Muscle of leg (tissue), 11 donors: ENCODE measurements around the gene LINGO3. TPM values are rescaled to one million over a fixed set of nuclear protein-coding genes. Genes with fewer than 3 reads are reported as not detected.
A peak's percentile ranks its signal among the peaks of the same experiment; 100 is the strongest.
"Not testable (repeated sequence)": the region's sequence is repeated elsewhere in the genome, so short reads cannot be mapped to it uniquely, and the experiment has no call there.

Experiments used
- DNase-seq: peaks from one replicate; pipeline ENCODE4 v3.0.0; 2013
- H3K27ac ChIP-seq: one replicate; pipeline ENCODE4 v1.5.1; 2013; ENCODE audit warnings: mild to moderate bottlenecking, low read length, control low read depth
- H3K27me3 ChIP-seq: one replicate; pipeline ENCODE4 v1.6.1; 2013; ENCODE audit warnings: low read length; ENCODE audit not compliant: control insufficient read depth, insufficient read depth
- H3K36me3 ChIP-seq: one replicate; pipeline ENCODE4 v1.6.1; 2013; ENCODE audit warnings: low read length; ENCODE audit not compliant: control insufficient read depth, insufficient read depth
- H3K4me1 ChIP-seq: one replicate; pipeline ENCODE4 v1.6.1; 2013; ENCODE audit warnings: low read length; ENCODE audit not compliant: control insufficient read depth, insufficient read depth
- H3K4me3 ChIP-seq: one replicate; pipeline ENCODE4 v1.5.1; 2013; ENCODE audit warnings: low read length, control low read depth
- H3K9me3 ChIP-seq: replicated peaks from 2 replicates; pipeline ENCODE4 v1.6.1; 2013; ENCODE audit warnings: low read depth, low read length; ENCODE audit not compliant: control insufficient read depth
- WGBS: methylation state at CpG from one replicate; pipeline ENCODE4 v1.1.5; 2013; ENCODE audit warnings: missing lambda C conversion rate; ENCODE audit not compliant: insufficient coverage; 5-methylcytosine and 5-hydroxymethylcytosine counted together
- polyA plus RNA-seq, 8 donors: library from polyadenylated mRNA; unstranded; fragments of 120-200 nt; gene quantifications; one replicate each; pipeline versions ENCODE4 v1.2.1 to v1.2.3, GENCODE V29; 2013; ENCODE audit warnings: inconsistent platforms in 1 of 8, low replicate concordance in 1 of 8; ENCODE audit not compliant: insufficient read length in 8 of 8, insufficient read depth in 1 of 8
- total RNA-seq: library from RNA; stranded (reverse); fragments of 120-200 nt; gene quantifications from one replicate; pipeline ENCODE4 v1.2.4, GENCODE V29; 2013

Gene LINGO3
- total and polyA plus RNA-seq, 9 donors = 0.07 to 0.15 (median 0.09) TPM; not detected in 3

DNA sequence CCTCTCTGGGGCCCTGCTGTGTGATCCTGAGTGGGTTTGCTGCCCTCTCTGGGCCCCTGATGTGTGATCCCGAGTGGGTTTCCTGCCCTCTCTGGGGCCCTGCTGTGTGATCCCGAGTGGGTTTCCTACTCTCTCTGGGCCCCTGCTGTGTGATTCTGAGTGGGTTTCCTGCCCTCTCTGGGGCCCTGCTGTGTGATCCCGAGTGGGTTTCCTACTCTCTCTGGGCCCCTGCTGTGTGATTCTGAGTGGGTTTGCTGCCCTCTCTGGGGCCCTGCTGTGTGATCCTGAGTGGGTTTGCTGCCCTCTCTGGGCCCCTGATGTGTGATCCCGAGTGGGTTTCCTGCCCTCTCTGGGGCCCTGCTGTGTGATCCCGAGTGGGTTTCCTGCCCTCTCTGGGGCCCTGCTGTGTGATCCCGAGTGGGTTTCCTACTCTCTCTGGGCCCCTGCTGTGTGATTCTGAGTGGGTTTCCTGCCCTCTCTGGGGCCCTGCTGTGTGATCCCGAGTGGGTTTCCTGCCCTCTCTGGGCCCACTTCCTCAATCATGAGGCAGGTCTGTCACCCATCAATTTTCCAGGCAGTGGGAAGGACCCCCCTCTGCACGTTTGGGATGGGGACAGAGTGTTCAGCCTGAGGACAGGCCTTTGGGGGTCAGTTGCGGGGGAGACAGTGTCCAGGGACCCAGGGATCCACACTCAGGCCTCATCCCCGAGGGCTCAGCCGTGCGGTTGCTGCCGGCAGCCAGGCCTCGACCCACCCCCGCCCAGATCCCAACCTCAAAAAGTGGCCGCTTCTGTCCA lies 26.5 kb downstream of the LINGO3 start:
- H3K4me1 ChIP-seq = peaks cover 11% of the 10 kb centered on the region
- WGBS = 0% methylated on average over 1 of the region's 16 CpGs
- not testable (repeated sequence) for H3K27ac ChIP-seq, DNase-seq, H3K36me3 ChIP-seq, H3K9me3 ChIP-seq
- peaks cover 30% of the 10 kb centered on the region for H3K27me3 ChIP-seq
- peak overlapping the region; percentile 14 for H3K4me3 ChIP-seq

- no peak overlapping the region for H3K4me3 ChIP-seq
- H3K27me3 ChIP-seq = peaks cover 24% of the 10 kb centered on the region
- H3K4me1 ChIP-seq = peaks cover 18% of the 10 kb centered on the region
- DNase-seq = no peak
- no peaks in the 10 kb centered on the region for H3K36me3 ChIP-seq
- H3K27ac ChIP-seq = no peak overlapping the region
- 57% methylated on average over 22 of the region's 26 CpGs for WGBS
- H3K9me3 ChIP-seq = no peaks in the 10 kb centered on the region
Measured at GRCh38 chr19:2280633-2281264, 27.2 kb downstream of the LINGO3 start.

DNA sequence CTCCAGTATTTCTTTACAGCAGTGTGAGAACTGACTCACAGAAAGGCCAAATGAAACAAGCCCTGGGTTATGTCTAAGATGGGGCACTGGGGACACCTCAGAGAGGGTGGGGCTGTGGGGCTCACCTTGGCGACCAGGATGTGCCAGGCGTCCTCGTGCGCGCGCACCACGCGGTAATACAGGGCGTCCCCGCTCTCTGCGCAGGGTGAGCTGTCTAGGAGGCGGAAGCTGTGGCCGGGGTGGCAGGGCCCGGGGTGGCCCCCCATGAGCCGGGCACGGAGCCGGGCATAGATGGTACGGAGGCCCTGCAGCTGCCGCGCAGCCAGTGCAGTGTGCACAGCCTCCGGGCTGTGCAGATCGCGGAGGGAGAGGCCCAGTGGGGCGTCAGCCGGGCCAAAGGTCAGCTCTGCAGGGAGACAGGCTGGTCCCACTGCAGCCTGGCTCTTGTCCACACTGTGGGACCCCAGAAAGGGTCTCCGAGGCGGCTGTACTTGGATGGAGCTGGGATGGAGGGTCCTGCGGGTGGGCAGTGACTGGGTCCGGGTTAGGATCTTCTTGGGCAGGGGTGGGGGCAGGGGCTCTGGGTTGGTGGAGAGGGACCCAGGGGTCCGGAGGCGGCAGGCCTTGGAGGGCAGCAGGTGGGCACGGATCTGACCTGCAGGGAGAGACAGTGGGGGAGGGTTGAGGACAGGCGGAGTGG lies 29.3 kb downstream of the LINGO3 start:
- H3K27ac ChIP-seq = no peak overlapping the region
- H3K4me3 ChIP-seq = no peak overlapping the region
- H3K9me3 ChIP-seq = no peaks in the 10 kb centered on the region
- WGBS = 82% methylated on average over 28 of the region's 33 CpGs
- peaks cover 5% of the 10 kb centered on the region for H3K36me3 ChIP-seq
- peaks cover 35% of the 10 kb centered on the region for H3K4me1 ChIP-seq
- no peak for DNase-seq
- peaks cover 20% of the 10 kb centered on the region for H3K27me3 ChIP-seq

DNA sequence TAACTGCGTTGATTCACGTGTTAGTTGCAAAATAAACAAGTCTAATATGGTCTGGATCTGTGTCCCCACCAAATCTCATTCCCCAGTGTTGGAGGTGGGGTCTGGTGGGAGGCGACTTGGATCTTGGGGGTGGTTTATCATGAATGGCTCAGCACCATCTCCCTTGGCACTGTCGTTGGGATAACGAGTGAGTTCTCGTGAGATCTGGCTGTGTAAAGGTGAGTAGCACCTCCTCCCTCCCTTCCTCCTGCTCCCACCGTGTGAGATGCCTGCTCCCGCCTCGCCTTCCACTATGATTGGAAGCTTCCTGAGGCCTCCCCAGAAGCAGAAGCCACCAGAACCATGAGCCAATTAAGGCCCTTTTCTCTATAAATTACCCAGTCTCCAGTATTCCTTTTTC lies 30.8 kb downstream of the LINGO3 start:
- 63% methylated on average over 3 of the region's 9 CpGs for WGBS
- DNase-seq = no peak
- peaks cover 14% of the 10 kb centered on the region for H3K36me3 ChIP-seq

DNA sequence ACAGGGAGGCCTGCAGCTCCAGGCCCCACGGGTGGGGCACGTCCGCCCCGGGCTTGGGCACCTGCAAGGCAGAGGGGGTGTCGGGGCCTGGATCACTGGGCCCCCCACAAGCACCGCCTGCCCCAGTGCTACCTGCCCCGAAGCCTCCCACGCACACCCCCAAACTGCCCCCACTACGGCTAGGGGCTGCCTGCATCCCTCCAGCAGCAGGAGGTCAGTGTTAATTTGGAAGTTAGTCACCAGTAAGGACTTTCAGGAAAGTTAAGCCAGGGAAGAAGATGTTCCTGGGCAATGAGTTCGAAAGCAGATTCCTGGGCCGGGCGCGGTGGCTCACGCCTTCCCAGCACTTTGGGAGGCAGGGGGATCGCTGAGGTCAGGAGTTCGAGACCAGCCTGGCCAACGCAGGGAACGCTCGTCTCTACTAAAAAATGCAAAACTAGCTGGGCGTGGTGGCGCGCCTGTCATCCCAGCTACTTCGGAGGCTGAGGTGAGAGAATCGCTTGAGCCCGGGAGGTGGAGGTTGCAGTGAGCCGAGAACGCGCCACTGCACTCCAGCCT lies 31.4 kb downstream of the LINGO3 start:
- 82% methylated on average over 19 of the region's 28 CpGs for WGBS
- Histone ChIP-seq H3K27me3 (peaks cover 2% of the 10 kb centered on the region), H3K4me3 (no peak overlapping the region), H3K36me3 (peaks cover 19% of the 10 kb centered on the region), H3K9me3 (no peaks in the 10 kb centered on the region), H3K27ac (no peak overlapping the region), H3K4me1 (peaks cover 42% of the 10 kb centered on the region)
- no peak for DNase-seq

More for the DNA sequence above, 30.8 kb downstream of the LINGO3 start:
- peaks cover 8% of the 10 kb centered on the region for H3K27me3 ChIP-seq
- no peak overlapping the region for H3K27ac ChIP-seq
- H3K4me1 ChIP-seq = peaks cover 43% of the 10 kb centered on the region
- no peak overlapping the region for H3K4me3 ChIP-seq
- no peaks in the 10 kb centered on the region for H3K9me3 ChIP-seq

- no peak overlapping the region for H3K27ac ChIP-seq
- H3K4me3 ChIP-seq = no peak overlapping the region
- H3K4me1 ChIP-seq = peaks cover 48% of the 10 kb centered on the region
- H3K9me3 ChIP-seq = no peaks in the 10 kb centered on the region
- peaks cover 2% of the 10 kb centered on the region for H3K27me3 ChIP-seq
- peak; percentile 58 for DNase-seq
- peaks cover 24% of the 10 kb centered on the region for H3K36me3 ChIP-seq
- 48% methylated on average over 74 of the region's 74 CpGs for WGBS
Measured at GRCh38 chr19:2275588-2276428, 32.1 kb downstream of the LINGO3 start.

GRCh38 chr19:2274931-2275535 lies 32.9 kb downstream of the LINGO3 start:
- Histone ChIP-seq H3K27ac (no peak overlapping the region), H3K27me3 (no peaks in the 10 kb centered on the region), H3K9me3 (no peaks in the 10 kb centered on the region), H3K4me1 (peaks cover 48% of the 10 kb centered on the region), H3K36me3 (peaks cover 24% of the 10 kb centered on the region), H3K4me3 (no peak overlapping the region)
- peak; percentile 77 for DNase-seq
- WGBS = 45% methylated on average over 13 of the region's 16 CpGs

DNA sequence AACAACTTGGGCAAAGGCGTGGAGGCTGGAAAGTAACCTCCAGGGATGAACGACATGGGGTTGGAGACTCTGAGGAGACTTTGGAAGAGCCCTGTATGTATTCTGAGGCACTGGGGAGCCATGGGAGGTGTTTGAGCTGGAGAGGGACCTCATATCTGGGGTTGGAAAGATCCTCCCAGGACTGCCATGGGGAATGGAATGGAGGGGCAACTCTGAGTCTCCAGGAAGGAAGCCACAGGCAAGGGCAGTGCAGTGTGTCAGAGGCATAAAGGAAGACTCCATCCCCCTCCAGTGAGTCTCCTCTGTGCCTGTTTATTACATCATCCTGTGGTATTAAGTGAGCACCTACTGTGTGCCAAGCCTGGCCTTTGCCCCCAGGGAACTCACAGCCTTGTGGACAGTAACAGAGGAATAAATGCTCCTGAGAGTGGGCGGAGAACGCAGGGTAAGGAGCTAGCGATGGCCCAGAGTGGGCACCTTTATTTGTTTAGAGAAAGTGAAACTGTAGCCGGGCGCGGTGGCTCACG lies 33.7 kb downstream of the LINGO3 start:
- DNase-seq = peak; percentile 13
- Histone ChIP-seq H3K4me1 (peaks cover 48% of the 10 kb centered on the region), H3K27me3 (no peaks in the 10 kb centered on the region), H3K4me3 (no peak overlapping the region), H3K36me3 (peaks cover 24% of the 10 kb centered on the region), H3K9me3 (no peaks in the 10 kb centered on the region), H3K27ac (peak overlapping the region; percentile 48)
- 84% methylated on average over 5 of the region's 9 CpGs for WGBS
